T-helper 17 cell (primary cell): Measurements from ENCODE around the gene MXRA5. TPM values are rescaled to one million over a fixed set of nuclear protein-coding genes. Genes with fewer than 3 reads are reported as not detected.
"Not testable (repeated sequence)": the region's sequence is repeated elsewhere in the genome, so short reads cannot be mapped to it uniquely, and the experiment has no call there.

ENCODE experiments used
- ATAC-seq: fragments of 150-1000 bp; cut with Tn5 transposase; 2 replicates; pipeline ENCODE4 v1.10.0; 2021; ENCODE audit warnings: mild to moderate bottlenecking, moderate library complexity
- DNase-seq, 3 donors: peaks; one replicate each; pipeline versions ENCODE4 v3.0.0 to v3.0.0-alpha.2; 2020 to 2021
- H3K9me3 ChIP-seq: one replicate; pipeline ENCODE4 v1.7.0; 2013; ENCODE audit warnings: low read length, mild to moderate bottlenecking; ENCODE audit not compliant: control insufficient read depth, poor library complexity, severe bottlenecking
- H3K27ac Mint-ChIP-seq: one replicate; pipeline ENCODE4 v1.8.0; 2022; ENCODE audit warnings: mild to moderate bottlenecking, moderate library complexity, mixed read lengths
- H3K27me3 Mint-ChIP-seq: one replicate; pipeline ENCODE4 v1.8.0; 2022; ENCODE audit warnings: mixed read lengths
- H3K36me3 Mint-ChIP-seq: one replicate; pipeline ENCODE4 v1.8.0; 2022; ENCODE audit warnings: low read depth, mixed read lengths
- H3K4me1 Mint-ChIP-seq: one replicate; pipeline ENCODE4 v1.8.0; 2022; ENCODE audit warnings: mild to moderate bottlenecking, mixed read lengths
- H3K4me3 Mint-ChIP-seq: one replicate; pipeline ENCODE4 v1.8.0; 2022; ENCODE audit warnings: mild to moderate bottlenecking, moderate library complexity, mixed read lengths
- total RNA-seq, 4 donors: library from RNA in 2 of 4; stranded (reverse) in 2 of 4; gene quantifications; one replicate each; pipeline ENCODE4 v1.2.3 and lab custom pipeline; 2022 to 2026

MXRA5 gene
- total RNA-seq, 2 donors from 2014 or later, result not detected

GRCh38 chrX:3362956-3363355 is 16.5 kb upstream of the MXRA5 start:
- no peaks in the 10 kb centered on the region for H3K9me3 ChIP-seq
- DNase-seq, result no peak
- H3K27me3 Mint-ChIP-seq, result no peaks in the 10 kb centered on the region
- H3K4me1 Mint-ChIP-seq, result no peaks in the 10 kb centered on the region
- H3K27ac Mint-ChIP-seq, result no peak overlapping the region
- no peaks in the 10 kb centered on the region for H3K36me3 Mint-ChIP-seq
- ATAC-seq, result no peak
- H3K4me3 Mint-ChIP-seq, result no peak overlapping the region

DNA sequence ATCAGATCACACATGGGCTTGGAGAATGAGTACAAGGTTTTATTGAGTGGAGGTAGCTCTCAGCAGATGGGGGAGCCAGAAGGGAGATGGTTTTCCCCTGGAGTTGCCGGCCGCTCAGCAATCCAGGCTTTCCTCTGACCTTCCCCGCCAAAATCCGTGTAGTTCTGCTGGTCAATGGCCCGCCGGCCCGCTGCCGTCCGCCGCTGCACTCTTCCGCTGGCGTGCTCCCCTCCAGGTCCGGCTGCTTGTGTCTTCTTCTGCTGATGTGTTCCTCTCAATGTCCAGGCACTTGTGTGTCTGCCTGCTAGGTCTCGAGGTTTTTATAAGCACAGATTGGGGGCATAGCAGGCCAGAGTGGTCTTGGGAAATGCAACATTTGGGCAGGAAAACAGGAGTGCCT is 14.4 kb upstream of the MXRA5 start:
- Mint-ChIP-seq H3K27ac (no peak overlapping the region), H3K27me3 (no peaks in the 10 kb centered on the region), H3K36me3 (no peaks in the 10 kb centered on the region), H3K4me3 (no peak overlapping the region), H3K4me1 (no peaks in the 10 kb centered on the region)
- H3K9me3 ChIP-seq, result no peaks in the 10 kb centered on the region
- no peak for DNase-seq
- no peak for ATAC-seq

GRCh38 chrX:3352741-3353140 is 6.3 kb upstream of the MXRA5 start:
- ATAC-seq, H3K27me3 Mint-ChIP-seq, H3K36me3 Mint-ChIP-seq, H3K9me3 ChIP-seq, H3K27ac Mint-ChIP-seq, H3K4me1 Mint-ChIP-seq, H3K4me3 Mint-ChIP-seq, DNase-seq: not testable (repeated sequence)

- DNase-seq (no peak), ATAC-seq (no peak)
- Mint-ChIP-seq H3K27me3 (no peaks in the 10 kb centered on the region), H3K4me1 (no peaks in the 10 kb centered on the region), H3K27ac (no peak overlapping the region), H3K4me3 (no peak overlapping the region), H3K36me3 (no peaks in the 10 kb centered on the region)
- no peaks in the 10 kb centered on the region for H3K9me3 ChIP-seq
Measured at GRCh38 chrX:3351276-3351675, 4.8 kb upstream of the MXRA5 start.

GRCh38 chrX:3348191-3348590 is 1.7 kb upstream of the MXRA5 start:
- H3K9me3 ChIP-seq, result no peaks in the 10 kb centered on the region
- no peak overlapping the region for H3K4me3 Mint-ChIP-seq
- no peak overlapping the region for H3K27ac Mint-ChIP-seq
- peaks cover 10% of the 10 kb centered on the region for H3K27me3 Mint-ChIP-seq
- ATAC-seq, result no peak
- no peak for DNase-seq
- H3K36me3 Mint-ChIP-seq, result no peaks in the 10 kb centered on the region
- H3K4me1 Mint-ChIP-seq, result no peaks in the 10 kb centered on the region

DNA sequence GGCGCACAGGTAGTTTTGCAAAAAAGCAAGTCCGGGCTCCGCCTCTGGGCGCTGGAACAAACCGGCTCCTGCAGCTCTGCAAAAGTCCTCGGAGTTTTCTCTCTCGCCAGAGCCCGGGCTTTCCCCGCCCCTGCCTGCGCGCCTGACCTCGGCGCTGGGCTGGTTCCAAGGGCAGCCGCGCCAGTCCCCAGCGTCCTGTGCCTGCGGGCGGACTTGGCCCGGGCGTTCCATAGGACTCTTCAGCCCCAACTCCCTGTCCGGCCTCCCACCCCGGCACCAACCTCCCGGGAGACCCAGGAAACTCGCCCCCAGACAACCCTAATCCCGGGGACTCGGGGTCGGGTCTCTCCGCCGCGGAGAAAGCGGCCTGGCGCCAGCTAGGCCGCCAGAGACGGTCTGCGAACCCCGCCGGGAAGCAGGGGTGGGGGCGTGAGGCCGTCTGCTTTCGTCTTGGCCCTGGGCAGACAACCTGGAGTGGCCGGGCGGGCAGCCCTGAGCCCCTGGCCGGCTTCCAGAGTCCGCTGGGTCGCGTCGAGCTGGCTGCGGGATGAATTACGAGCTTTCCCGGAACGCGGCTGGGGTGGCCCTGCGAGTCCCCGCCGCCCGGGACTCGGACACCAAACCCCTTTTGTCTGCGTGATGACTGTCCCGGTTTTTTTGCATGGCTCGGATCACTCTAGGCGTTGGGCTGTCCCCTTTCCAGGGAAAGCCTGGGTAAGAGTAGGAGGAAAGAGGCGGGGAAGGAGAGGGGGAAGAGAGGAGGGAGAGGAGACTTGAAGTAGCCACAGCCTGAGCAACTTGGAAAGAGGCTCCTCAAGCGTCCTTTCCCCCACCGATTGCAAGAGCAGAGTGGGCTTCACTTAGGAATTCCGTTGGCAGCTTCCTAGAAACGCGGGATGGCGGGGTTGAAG is 916 bp downstream of the MXRA5 start:
- ATAC-seq, result no peak
- Mint-ChIP-seq H3K27me3 (peaks cover 11% of the 10 kb centered on the region), H3K4me1 (no peaks in the 10 kb centered on the region), H3K36me3 (no peaks in the 10 kb centered on the region), H3K27ac (no peak overlapping the region), H3K4me3 (no peak overlapping the region)
- no peaks in the 10 kb centered on the region for H3K9me3 ChIP-seq
- DNase-seq, result no peak

DNA sequence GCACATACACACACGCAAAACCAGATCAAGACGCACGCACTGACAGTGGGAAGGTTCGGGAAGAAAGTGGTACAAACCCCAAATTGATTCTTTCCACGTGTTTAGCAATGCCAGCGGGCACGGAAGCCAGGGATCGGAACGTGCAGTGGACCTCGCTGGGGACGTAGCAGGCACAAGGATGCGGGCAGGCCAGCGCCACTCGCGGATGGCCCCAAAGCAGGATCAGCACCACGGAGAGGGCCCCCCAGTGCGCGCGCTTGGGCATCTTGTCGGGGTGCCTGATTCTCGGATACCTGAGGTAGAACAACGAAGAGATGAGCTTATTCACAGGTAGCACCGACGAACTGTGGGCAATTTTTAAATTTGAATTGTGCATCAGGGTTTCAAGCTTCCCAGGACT is 2.9 kb downstream of the MXRA5 start:
- H3K27ac Mint-ChIP-seq, H3K4me1 Mint-ChIP-seq: not testable (repeated sequence)

DNA sequence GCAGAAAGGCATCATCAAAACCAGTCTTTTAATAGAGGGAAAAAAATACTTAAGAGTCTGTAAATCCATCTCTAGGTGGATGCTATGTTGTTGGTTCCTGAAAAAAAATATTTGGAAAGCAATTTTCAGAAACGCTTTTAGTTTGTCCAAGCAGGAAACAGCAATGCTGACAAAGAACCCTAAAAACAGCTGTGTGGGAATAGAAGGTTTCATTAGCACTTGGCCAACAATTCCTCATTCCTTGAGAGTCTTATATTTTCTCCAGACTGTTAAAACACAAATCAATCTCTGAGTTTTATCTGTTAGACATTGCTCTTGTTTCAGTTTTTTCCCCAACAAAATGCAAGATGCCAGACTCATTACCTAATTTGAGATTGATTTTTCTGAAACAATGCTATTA is 6.4 kb downstream of the MXRA5 start:
- DNase-seq (no peak), ATAC-seq (no peak)
- Mint-ChIP-seq H3K27me3 (peaks cover 11% of the 10 kb centered on the region), H3K4me3 (no peak overlapping the region), H3K27ac (no peak overlapping the region), H3K36me3 (no peaks in the 10 kb centered on the region), H3K4me1 (no peaks in the 10 kb centered on the region)
- H3K9me3 ChIP-seq, result no peaks in the 10 kb centered on the region

More for the DNA sequence above, 2.9 kb downstream of the MXRA5 start:
- not testable (repeated sequence) for ATAC-seq, H3K9me3 ChIP-seq, DNase-seq, H3K4me3 Mint-ChIP-seq, H3K36me3 Mint-ChIP-seq
- peaks cover 11% of the 10 kb centered on the region for H3K27me3 Mint-ChIP-seq

GRCh38 chrX:3326681-3327080 is 19.8 kb downstream of the MXRA5 start:
- Mint-ChIP-seq H3K4me1 (no peaks in the 10 kb centered on the region), H3K27ac (no peak overlapping the region), H3K27me3 (no peaks in the 10 kb centered on the region), H3K36me3 (no peaks in the 10 kb centered on the region), H3K4me3 (no peak overlapping the region)
- DNase-seq, result no peak
- H3K9me3 ChIP-seq, result no peaks in the 10 kb centered on the region
- ATAC-seq, result no peak

DNA sequence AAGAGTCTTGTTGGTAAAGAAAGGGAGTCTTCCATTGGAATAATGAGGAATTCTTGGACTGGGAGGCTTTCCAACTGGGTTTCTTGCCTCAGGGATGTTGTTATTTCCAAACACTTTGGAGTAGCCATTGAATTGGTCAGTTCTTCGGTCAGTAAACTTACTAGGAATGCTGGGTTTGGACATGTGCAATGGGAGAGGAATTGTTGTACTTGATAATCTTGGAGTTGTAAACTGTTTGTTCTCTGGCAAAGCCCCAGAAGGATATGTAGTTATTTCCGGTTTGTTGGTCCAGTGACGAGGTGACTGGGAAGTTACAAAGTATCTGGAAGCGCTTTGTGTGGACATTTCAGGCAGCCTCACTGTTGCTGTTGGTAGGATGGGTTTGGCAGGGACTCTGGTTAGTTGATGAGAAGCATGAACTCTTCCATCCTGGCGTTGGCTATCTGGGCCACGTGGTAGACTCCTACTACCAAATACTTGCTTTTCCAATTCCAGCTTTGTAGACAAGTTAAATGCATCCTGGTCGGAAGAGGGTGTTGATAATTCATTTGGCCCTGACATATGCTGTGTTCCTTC is 25.9 kb downstream of the MXRA5 start:
- Mint-ChIP-seq H3K4me3 (no peak overlapping the region), H3K27ac (no peak overlapping the region), H3K27me3 (no peaks in the 10 kb centered on the region), H3K4me1 (no peaks in the 10 kb centered on the region), H3K36me3 (no peaks in the 10 kb centered on the region)
- ATAC-seq, result no peak
- no peak for DNase-seq
- H3K9me3 ChIP-seq, result no peaks in the 10 kb centered on the region

DNA sequence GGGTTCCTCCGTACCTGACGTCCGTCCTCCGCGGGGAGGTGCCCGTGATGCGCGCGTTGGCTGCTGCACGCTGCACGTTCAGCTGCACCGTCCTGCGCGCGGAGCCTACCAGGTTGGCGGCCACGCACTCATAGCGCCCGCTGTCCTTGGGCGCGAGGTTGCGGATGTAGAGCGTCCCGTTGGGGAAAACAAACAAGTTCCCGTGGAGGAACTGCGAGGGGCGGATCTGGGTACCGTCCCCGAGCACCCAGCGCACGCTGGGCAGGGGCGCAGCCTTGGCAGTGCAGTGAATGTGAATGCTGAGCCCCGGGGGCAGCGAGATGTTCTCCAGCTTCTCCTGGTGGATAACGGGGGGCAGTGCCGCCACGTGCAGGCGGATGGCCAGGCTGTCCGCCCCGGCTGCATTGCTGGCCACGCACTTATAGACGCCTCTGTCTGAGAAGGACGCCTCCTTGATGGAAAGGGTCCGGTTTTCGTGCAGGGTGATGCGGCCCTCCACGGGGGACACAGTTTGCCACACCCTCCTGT is 29.2 kb downstream of the MXRA5 start:
- no peaks in the 10 kb centered on the region for H3K27me3 Mint-ChIP-seq
- H3K9me3 ChIP-seq, result no peaks in the 10 kb centered on the region
- no peaks in the 10 kb centered on the region for H3K4me1 Mint-ChIP-seq
- ATAC-seq (no peak), DNase-seq (no peak)
- H3K36me3 Mint-ChIP-seq, result no peaks in the 10 kb centered on the region
- no peak overlapping the region for H3K4me3 Mint-ChIP-seq
- no peak overlapping the region for H3K27ac Mint-ChIP-seq

DNA sequence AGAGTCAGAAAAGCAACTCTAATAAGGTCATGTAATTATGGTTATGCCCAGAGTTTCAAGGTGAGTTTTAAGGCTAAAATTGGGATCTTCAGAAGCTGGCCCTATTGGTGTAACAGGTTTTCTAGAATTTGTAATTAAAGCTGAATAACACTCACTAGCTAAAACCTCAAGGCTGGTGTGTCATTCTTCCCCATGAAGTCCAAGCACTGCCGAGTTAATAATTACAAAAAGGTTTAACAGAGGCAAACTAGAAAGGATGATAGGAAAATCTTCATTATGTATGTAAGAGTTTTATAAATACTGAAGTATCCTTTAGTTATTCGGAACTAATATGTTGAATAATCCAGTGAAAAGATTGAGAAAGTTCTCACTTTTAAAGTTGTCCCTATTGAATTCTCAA is 34.3 kb downstream of the MXRA5 start:
- DNase-seq (no peak), ATAC-seq (no peak)
- H3K4me1 Mint-ChIP-seq, result no peaks in the 10 kb centered on the region
- H3K9me3 ChIP-seq, result no peaks in the 10 kb centered on the region
- no peaks in the 10 kb centered on the region for H3K36me3 Mint-ChIP-seq
- no peak overlapping the region for H3K27ac Mint-ChIP-seq
- H3K27me3 Mint-ChIP-seq, result no peaks in the 10 kb centered on the region
- H3K4me3 Mint-ChIP-seq, result no peak overlapping the region

DNA sequence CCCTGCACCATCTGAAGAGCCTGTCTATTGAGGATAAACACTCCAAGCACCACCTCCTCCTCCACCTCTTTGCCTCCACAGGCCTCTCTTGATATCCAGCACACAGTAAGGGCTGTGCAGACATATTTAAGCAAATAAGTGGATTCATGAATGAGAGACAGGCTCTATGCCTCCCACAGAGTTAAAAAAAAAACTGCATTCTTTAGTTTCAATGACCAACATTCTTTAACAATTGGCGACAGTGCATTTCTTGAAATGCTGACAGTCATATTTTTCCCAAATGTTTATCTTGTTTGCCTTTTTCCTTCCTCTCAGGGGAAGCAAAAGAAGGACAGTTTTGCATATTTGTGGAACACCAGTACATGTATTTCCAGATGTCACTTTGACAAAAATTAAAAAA is 38.6 kb downstream of the MXRA5 start:
- no peaks in the 10 kb centered on the region for H3K27me3 Mint-ChIP-seq
- ATAC-seq (no peak), DNase-seq (no peak)
- H3K36me3 Mint-ChIP-seq, result no peaks in the 10 kb centered on the region
- H3K27ac Mint-ChIP-seq, result no peak overlapping the region
- no peaks in the 10 kb centered on the region for H3K4me1 Mint-ChIP-seq
- no peak overlapping the region for H3K4me3 Mint-ChIP-seq
- H3K9me3 ChIP-seq, result no peaks in the 10 kb centered on the region

- no peaks in the 10 kb centered on the region for H3K27me3 Mint-ChIP-seq
- no peak overlapping the region for H3K4me3 Mint-ChIP-seq
- no peaks in the 10 kb centered on the region for H3K4me1 Mint-ChIP-seq
- DNase-seq, result no peak
- ATAC-seq, result no peak
- H3K36me3 Mint-ChIP-seq, result no peaks in the 10 kb centered on the region
- H3K9me3 ChIP-seq, result no peaks in the 10 kb centered on the region
- H3K27ac Mint-ChIP-seq, result no peak overlapping the region
Measured at GRCh38 chrX:3299636-3300035, 46.8 kb downstream of the MXRA5 start.
